Nephron progenitor cell (in vitro differentiated cells): Measurements from ENCODE around the gene BCS1L.

ENCODE experiments used
- DNase-seq: peaks from one replicate; pipeline ENCODE4 v3.0.0; 2021
- H3K27ac Mint-ChIP-seq: 2 replicates; pipeline ENCODE4 v1.8.0; 2021; ENCODE audit warnings: mild to moderate bottlenecking, moderate library complexity, mixed read lengths
- H3K27me3 Mint-ChIP-seq: 2 replicates; pipeline ENCODE4 v1.8.0; 2021; ENCODE audit warnings: mild to moderate bottlenecking, low read depth, mixed read lengths; ENCODE audit not compliant: poor library complexity
- H3K36me3 Mint-ChIP-seq: 2 replicates; pipeline ENCODE4 v1.8.0; 2021; ENCODE audit warnings: low read depth, mixed read lengths
- H3K4me1 Mint-ChIP-seq: 2 replicates; pipeline ENCODE4 v1.8.0; 2021; ENCODE audit warnings: mixed read lengths
- H3K4me3 Mint-ChIP-seq: 2 replicates; pipeline ENCODE4 v1.8.0; 2021; ENCODE audit warnings: mild to moderate bottlenecking, moderate library complexity, mixed read lengths
- H3K9me3 Mint-ChIP-seq: 2 replicates; pipeline ENCODE4 v1.8.0; 2021; ENCODE audit warnings: mild to moderate bottlenecking, moderate library complexity, mixed read lengths
- TF ChIP-seq, protein P1 (sequence below): fragments of 200-600 bp; sonication (generic); IDR thresholded peaks from 2 replicates; pipeline ENCODE4 v1.5.0; 2021; ENCODE audit warnings: antibody characterized with exemption

The BCS1L gene

DNA sequence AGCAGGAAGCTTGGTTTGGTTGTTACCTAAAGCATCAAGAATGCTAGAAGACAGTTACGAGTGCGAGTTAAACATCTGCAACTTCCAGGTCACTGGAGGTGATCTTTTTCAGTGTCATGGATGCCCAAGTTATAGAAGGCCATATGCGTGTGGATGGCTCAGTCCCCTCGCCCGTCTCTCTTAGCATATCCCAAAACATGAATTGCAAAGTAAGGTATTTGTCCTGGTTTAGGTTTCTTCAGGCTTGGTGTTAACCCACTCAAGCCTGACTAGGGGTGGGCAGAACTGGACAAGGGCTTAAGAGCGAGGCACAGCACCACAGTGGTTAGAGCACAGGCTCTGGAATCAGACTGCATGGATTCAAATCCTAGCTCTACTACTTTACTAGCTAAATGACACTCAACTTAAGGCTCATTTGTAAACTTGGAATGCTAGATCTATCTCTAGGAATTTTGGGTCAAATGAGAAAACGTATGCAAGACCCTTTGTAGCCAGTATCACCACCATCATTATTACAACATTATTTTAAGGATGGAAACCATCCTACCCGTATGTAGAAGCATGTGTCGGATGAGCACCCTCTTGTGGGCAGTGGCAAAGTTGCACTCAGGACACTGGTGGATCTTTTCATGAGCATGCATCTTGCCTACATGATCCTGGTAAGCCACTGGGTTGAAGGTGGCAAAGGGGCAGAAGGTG is 11.2 kb upstream of the BCS1L start:
- H3K27me3 Mint-ChIP-seq: no peaks in the 10 kb centered on the region
- peak; percentile 53 for DNase-seq
- no peak overlapping the region for H3K4me3 Mint-ChIP-seq
- no peaks in the 10 kb centered on the region for H3K9me3 Mint-ChIP-seq
- H3K4me1 Mint-ChIP-seq: no peaks in the 10 kb centered on the region
- H3K36me3 Mint-ChIP-seq: peaks cover 60% of the 10 kb centered on the region
- TF ChIP-seq, protein P1, sequence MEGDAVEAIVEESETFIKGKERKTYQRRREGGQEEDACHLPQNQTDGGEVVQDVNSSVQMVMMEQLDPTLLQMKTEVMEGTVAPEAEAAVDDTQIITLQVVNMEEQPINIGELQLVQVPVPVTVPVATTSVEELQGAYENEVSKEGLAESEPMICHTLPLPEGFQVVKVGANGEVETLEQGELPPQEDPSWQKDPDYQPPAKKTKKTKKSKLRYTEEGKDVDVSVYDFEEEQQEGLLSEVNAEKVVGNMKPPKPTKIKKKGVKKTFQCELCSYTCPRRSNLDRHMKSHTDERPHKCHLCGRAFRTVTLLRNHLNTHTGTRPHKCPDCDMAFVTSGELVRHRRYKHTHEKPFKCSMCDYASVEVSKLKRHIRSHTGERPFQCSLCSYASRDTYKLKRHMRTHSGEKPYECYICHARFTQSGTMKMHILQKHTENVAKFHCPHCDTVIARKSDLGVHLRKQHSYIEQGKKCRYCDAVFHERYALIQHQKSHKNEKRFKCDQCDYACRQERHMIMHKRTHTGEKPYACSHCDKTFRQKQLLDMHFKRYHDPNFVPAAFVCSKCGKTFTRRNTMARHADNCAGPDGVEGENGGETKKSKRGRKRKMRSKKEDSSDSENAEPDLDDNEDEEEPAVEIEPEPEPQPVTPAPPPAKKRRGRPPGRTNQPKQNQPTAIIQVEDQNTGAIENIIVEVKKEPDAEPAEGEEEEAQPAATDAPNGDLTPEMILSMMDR: peak; percentile 76
- peak overlapping the region; percentile 86 for H3K27ac Mint-ChIP-seq

DNA sequence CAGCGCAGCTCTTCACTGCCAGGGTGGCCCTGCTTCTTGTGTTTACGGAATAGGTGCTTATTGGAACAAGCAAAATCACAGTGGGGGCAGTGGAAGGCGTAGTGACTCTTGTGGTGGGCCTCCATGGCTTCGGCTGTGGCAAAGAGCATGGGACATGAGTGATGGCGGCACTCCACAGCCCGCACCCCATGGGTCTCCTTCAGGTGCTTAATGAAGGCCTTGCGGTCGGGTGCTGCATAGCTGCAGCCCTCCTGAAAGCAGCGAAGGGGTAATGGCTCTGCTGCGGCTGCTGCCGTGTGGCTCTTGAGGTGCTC is 10.7 kb upstream of the BCS1L start:
- Mint-ChIP-seq H3K27me3 (no peaks in the 10 kb centered on the region), H3K9me3 (no peaks in the 10 kb centered on the region), H3K36me3 (peaks cover 60% of the 10 kb centered on the region), H3K4me3 (no peak overlapping the region), H3K4me1 (no peaks in the 10 kb centered on the region), H3K27ac (peak overlapping the region; percentile 86)
- TF ChIP-seq, protein P1: no peak
- no peak for DNase-seq

DNA sequence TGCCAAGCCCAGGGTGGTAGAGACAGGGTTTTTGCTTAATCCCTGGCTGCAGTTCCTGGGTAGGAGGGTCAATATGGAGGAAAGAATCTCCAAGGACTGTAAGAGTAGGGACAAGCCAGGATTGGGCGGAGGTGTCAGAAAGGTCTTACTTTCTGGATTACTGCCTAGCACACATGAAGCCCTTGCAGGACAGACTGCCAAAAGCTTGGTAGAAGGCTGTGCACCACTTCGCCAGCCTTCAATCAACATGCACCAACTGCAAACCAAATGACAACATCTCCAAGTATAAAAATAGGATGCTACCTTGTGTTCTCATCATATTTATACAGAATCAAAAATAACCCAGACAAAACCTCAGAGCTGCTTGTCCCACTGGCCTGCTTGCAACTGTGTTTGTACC is 3.7 kb upstream of the BCS1L start:
- H3K27me3 Mint-ChIP-seq: peaks cover 6% of the 10 kb centered on the region
- no peak overlapping the region for H3K4me3 Mint-ChIP-seq
- TF ChIP-seq, protein P1: no peak
- peaks cover 34% of the 10 kb centered on the region for H3K36me3 Mint-ChIP-seq
- no peaks in the 10 kb centered on the region for H3K9me3 Mint-ChIP-seq
- peaks cover 28% of the 10 kb centered on the region for H3K4me1 Mint-ChIP-seq
- H3K27ac Mint-ChIP-seq: no peak overlapping the region
- DNase-seq: no peak

DNA sequence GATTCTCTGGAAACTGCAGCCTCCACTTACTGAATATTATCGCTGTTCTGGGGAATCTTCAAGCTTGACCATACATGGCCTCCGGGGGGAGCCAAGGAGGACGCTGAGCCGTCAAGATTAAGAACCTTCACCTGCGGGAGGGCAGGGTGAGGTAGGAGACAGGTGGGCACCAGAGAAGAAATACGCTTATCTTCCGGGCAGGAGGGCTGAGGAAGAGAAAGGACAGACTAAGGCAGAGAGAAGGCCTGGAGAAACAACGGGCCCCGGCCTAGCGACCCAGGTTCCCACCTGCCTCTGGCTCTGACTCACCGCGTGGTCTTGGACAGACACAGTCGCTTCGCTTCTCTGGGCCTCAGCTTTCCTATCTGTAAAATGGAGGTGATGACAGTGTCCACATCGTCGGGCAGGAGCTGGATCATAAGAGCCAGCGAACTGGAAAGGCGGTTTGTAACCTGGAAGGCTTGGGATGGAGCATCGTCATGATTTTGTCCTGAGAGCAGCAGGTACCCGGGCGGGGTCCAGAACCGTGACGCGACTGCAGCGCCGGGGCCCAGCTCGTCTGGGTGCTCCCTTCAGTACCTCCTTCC is 719 bp upstream of the BCS1L start:
- Mint-ChIP-seq H3K27ac (peak overlapping the region; percentile 70), H3K27me3 (peaks cover 6% of the 10 kb centered on the region), H3K4me3 (peak overlapping the region; percentile 99), H3K4me1 (peaks cover 28% of the 10 kb centered on the region), H3K9me3 (no peaks in the 10 kb centered on the region), H3K36me3 (peaks cover 33% of the 10 kb centered on the region)
- TF ChIP-seq, protein P1: peak; percentile 43
- DNase-seq: peak; percentile 47

DNA sequence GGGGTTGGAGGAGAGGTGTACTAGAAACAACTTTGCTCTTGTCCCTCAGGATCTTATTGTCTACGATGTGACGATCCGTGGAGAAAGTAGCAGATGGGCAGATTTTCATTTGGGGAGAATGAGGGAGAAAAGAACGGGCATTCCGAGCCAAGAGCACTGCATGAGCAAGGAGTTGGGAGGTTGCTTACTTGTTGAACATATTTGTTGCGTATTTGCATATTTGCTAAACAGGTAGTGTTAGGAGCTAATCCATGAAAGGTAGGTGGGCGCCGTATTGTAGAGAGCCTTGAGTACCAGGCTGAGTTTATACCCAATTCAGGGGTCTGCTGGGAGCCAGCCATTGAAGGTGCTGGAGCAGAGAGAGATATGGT is 490 bp downstream of the BCS1L start:
- Mint-ChIP-seq H3K4me3 (peak overlapping the region; percentile 99), H3K27ac (no peak overlapping the region), H3K36me3 (peaks cover 40% of the 10 kb centered on the region), H3K4me1 (peaks cover 28% of the 10 kb centered on the region), H3K27me3 (peaks cover 6% of the 10 kb centered on the region), H3K9me3 (no peaks in the 10 kb centered on the region)
- no peak for DNase-seq
- TF ChIP-seq, protein P1: no peak

DNA sequence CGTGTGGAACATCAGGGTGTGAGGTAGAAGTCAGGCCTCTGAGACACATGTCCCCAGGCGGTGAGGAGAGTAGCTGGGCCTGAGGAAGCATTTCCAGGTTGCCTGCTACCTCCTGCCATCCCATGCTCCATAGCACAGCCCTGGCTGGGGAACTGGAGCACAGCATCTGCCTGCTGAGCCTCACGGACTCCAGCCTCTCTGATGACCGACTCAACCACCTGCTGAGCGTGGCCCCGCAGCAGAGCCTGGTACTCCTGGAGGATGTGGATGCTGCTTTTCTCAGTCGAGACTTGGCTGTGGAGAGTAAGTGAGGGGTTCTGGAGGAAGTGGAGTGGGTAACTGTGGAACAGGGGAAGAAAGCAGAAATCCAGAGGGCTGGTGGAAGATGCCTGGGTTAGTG is 2.9 kb downstream of the BCS1L start:
- Mint-ChIP-seq H3K4me3 (no peak overlapping the region), H3K27me3 (peaks cover 3% of the 10 kb centered on the region), H3K36me3 (peaks cover 45% of the 10 kb centered on the region), H3K4me1 (peaks cover 28% of the 10 kb centered on the region), H3K9me3 (no peaks in the 10 kb centered on the region), H3K27ac (peak overlapping the region; percentile 41)
- DNase-seq: no peak
- TF ChIP-seq, protein P1: no peak
